Measurements from ENCODE around the gene MED13.
"Not testable (repeated sequence)": the region's sequence is repeated elsewhere in the genome, so short reads cannot be mapped to it uniquely, and the experiment has no call there.

The MED13 gene

GRCh38 chr17:62058611-62059010 lies 6.5 kb downstream of the MED13 start:
- no peak for DNase-seq (ENCODE audit: low spot score)

GRCh38 chr17:62057696-62058095 lies 7.4 kb downstream of the MED13 start:
- DNase-seq (ENCODE audit: low spot score), result no peak

- DNase-seq (ENCODE audit: low spot score), result no peak
Observed at GRCh38 chr17:62052765-62053338, 12.2 kb downstream of the MED13 start.

GRCh38 chr17:62051053-62051452 lies 14.0 kb downstream of the MED13 start:
- no peak for DNase-seq (ENCODE audit: low spot score)

GRCh38 chr17:62049299-62049698 lies 15.8 kb downstream of the MED13 start:
- DNase-seq (ENCODE audit: low spot score), result no peak

GRCh38 chr17:62048262-62048661 lies 16.8 kb downstream of the MED13 start:
- no peak for DNase-seq (ENCODE audit: low spot score)

- DNase-seq (ENCODE audit: low spot score), result no peak
Observed at GRCh38 chr17:62045517-62045916, 19.6 kb downstream of the MED13 start.

GRCh38 chr17:62045109-62045508 lies 20.0 kb downstream of the MED13 start:
- DNase-seq (ENCODE audit: low spot score), result no peak

- DNase-seq (ENCODE audit: low spot score), result no peak
Observed at GRCh38 chr17:62043602-62044001, 21.5 kb downstream of the MED13 start.

- DNase-seq (ENCODE audit: low spot score), result no peak
Observed at GRCh38 chr17:62043140-62043539, 21.9 kb downstream of the MED13 start.

- DNase-seq (ENCODE audit: low spot score), result no peak
Observed at GRCh38 chr17:62038248-62038647, 26.8 kb downstream of the MED13 start.

- no peak for DNase-seq (ENCODE audit: low spot score)
Observed at GRCh38 chr17:62033317-62033716, 31.8 kb downstream of the MED13 start.

- DNase-seq (ENCODE audit: low spot score), result no peak
Observed at GRCh38 chr17:62032480-62032879, 32.6 kb downstream of the MED13 start.

GRCh38 chr17:62030264-62030663 lies 34.8 kb downstream of the MED13 start:
- DNase-seq (ENCODE audit: low spot score), result no peak

GRCh38 chr17:62024866-62025265 lies 40.2 kb downstream of the MED13 start:
- no peak for DNase-seq (ENCODE audit: low spot score)

GRCh38 chr17:62017912-62018311 lies 47.2 kb downstream of the MED13 start:
- DNase-seq (ENCODE audit: low spot score), result no peak

- DNase-seq (ENCODE audit: low spot score), result no peak
Observed at GRCh38 chr17:62017496-62017895, 47.6 kb downstream of the MED13 start.

GRCh38 chr17:62014526-62014925 lies 50.6 kb downstream of the MED13 start:
- no peak for DNase-seq (ENCODE audit: low spot score)

GRCh38 chr17:62009220-62009619 lies 55.9 kb downstream of the MED13 start:
- no peak for DNase-seq (ENCODE audit: low spot score)

GRCh38 chr17:62008294-62008693 lies 56.8 kb downstream of the MED13 start:
- DNase-seq (ENCODE audit: low spot score), result no peak

GRCh38 chr17:62004388-62004787 lies 60.7 kb downstream of the MED13 start:
- DNase-seq (ENCODE audit: low spot score), result no peak

GRCh38 chr17:62003141-62003540 lies 61.9 kb downstream of the MED13 start:
- DNase-seq (ENCODE audit: low spot score), result not testable (repeated sequence)

- DNase-seq (ENCODE audit: low spot score), result no peak
Observed at GRCh38 chr17:62001105-62001504, 64.0 kb downstream of the MED13 start.

GRCh38 chr17:62000186-62000585 lies 64.9 kb downstream of the MED13 start:
- no peak for DNase-seq (ENCODE audit: low spot score)

GRCh38 chr17:61998534-61998933 lies 66.5 kb downstream of the MED13 start:
- DNase-seq (ENCODE audit: low spot score), result not testable (repeated sequence)
